Left lobe of liver (tissue), 2 donors: Measurements from ENCODE around the gene PAK5. TPM values are rescaled to one million over a fixed set of nuclear protein-coding genes. Genes with fewer than 3 reads are reported as not detected.
A peak's percentile ranks its signal among the peaks of the same experiment; 100 is the strongest.

Source experiments
- ATAC-seq: fragments of 200-7000 bp; cut with Tn5 transposase; one replicate; pipeline ENCODE4 v1.9.1; 2020; ENCODE audit warnings: mild to moderate bottlenecking, moderate library complexity
- DNase-seq: peaks from one replicate; pipeline ENCODE4 v3.0.0-alpha.2; 2020; ENCODE audit warnings: low spot score
- total RNA-seq: library from RNA; stranded (reverse); gene quantifications from one replicate; pipeline ENCODE4 v1.2.1, GENCODE V29; 2021
- donor health status: DM: no; HTN: no; CAD: no; lungs with moderate emphysema.
- donor health status: DM: no; HTN: yes; CAD: no.

Gene PAK5
- 0.08 TPM for total RNA-seq

DNA sequence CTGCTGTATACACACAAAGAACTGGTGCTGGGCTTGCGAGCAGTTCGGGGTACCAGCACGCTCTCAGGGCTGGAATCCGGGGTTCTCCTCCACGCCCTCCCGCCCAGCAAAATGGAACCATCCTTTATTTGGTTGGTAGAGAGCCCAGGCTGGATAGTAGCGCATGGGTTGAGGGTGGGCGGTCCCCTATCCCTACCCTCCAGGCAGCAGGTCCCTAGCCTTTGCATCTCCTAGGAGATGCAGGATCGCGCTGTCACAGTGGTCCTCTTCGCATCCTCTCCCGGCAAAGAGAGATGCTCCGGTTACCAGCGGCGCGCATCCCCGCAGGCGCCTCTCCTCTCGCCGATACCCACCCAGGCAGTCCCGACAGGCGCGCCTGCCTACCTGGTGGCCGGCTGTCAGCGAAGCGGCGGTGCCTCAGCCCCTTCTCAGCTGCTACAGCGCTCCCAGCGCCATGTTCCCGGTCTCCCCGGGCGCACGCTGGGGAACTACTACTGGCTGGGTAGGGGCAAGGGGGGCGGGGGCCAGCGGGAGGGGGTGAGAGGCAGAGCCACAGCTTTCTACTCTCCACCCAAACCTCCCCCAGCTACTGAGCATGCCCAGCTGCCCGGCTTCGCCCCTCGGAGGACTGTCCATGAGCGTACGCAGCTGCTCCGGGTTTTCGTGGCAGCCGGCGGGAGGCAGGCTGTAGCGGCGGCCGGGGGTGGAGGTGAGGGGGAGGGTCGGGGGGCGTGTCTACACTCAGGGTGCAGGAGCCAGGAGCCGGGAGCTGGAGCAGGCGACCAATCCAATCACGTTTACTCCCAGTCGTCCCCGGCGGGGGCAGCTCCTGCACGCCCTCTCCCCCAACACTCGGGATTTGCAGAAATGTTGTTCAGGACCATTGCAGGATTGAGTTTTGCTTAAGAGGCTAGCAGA is at the start of gene PAK5:
Gene PAK5 (minus strand): TSS at position 699 of the 918 bp plus-strand sequence. CDS start 194,748 bp downstream, outside the sequence.
- DNase-seq (no peak), ATAC-seq (peak; percentile 39)

- no peak for ATAC-seq
- no peak for DNase-seq
Measured at GRCh38 chr20:9887706-9888105, 48.8 kb upstream of the PAK5 start.

DNA sequence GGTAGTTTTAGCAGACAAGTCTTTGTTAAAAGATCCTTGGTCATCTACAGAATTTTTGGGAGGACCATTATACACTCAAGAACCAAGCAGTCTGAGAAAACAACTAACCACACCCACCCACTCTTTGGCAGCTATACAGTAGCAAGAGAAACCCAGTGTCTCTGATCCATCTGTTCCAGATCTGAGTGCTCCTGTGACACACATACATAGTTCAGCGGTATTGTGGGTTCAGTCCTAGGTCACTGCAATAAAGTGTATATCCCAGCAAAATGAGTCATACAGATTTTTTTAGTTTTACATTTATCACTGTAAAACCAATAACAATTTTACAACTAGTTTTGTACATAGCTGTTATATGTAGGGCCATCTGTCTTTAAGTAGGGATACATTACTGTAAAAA is 47.4 kb upstream of the PAK5 start:
- ATAC-seq (no peak), DNase-seq (no peak)

GRCh38 chr20:9884666-9885065 is 45.8 kb upstream of the PAK5 start:
- DNase-seq, result no peak
- no peak for ATAC-seq

- DNase-seq (no peak), ATAC-seq (no peak)
Measured at GRCh38 chr20:9884061-9884460, 45.2 kb upstream of the PAK5 start.

- no peak for DNase-seq
- no peak for ATAC-seq
Measured at GRCh38 chr20:9877932-9878495, 39.1 kb upstream of the PAK5 start.

- no peak for DNase-seq
- no peak for ATAC-seq
Measured at GRCh38 chr20:9867196-9867980, 28.5 kb upstream of the PAK5 start.

GRCh38 chr20:9852566-9852965 is 13.7 kb upstream of the PAK5 start:
- DNase-seq (no peak), ATAC-seq (no peak)

DNA sequence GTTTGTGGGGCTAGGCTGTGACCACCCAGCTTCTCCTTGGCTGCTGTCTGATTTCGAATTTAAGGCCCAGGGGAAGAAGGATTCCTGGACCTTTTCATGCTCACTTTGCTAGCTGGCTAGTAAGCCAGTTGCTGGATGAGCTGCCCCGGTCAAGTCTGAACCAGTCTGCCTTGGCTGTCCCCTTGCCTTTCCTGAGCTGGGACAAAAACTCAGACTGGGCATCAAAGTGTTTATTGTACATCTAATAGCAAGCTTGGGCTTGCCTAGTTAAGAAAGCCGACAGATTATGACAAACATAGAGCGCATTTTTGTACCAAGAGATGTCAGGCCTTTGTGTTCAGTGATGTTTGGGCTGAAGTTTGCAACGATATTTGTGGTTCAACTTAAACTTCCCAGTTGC is 750 bp upstream of the PAK5 start:
- DNase-seq, result no peak
- ATAC-seq, result no peak

GRCh38 chr20:9838035-9838377 is 870 bp downstream of the PAK5 start:
- no peak for DNase-seq
- ATAC-seq, result no peak

- ATAC-seq (no peak), DNase-seq (no peak)
Measured at GRCh38 chr20:9837634-9838033, 1.2 kb downstream of the PAK5 start.

- DNase-seq, result no peak
- ATAC-seq, result no peak
Measured at GRCh38 chr20:9835302-9835701, 3.6 kb downstream of the PAK5 start.

DNA sequence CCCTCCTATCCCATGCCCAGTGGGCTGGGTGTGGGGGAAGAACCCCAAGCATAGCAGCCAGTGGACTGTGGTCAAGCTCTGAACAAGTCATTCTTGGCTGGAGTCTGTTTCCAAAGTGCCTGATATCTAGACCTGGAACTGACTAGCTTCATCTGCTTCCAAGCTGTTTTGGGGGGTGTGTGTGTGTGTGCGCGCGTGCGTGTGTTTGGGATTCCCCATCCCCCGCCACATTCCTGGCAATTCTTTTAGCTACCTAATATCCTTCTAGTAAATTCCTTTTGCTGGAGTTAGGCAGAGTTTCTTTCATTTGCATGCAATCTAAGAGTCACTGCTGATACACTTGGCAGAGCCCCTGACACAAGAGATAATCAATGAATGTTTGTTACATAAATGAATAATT is 7.8 kb downstream of the PAK5 start:
- DNase-seq (no peak), ATAC-seq (no peak)

- no peak for DNase-seq
Measured at GRCh38 chr20:9829835-9830234, 9.0 kb downstream of the PAK5 start.

GRCh38 chr20:9817654-9818053 is 21.2 kb downstream of the PAK5 start:
- no peak for DNase-seq
- ATAC-seq, result no peak

More at GRCh38 chr20:9829835-9830234, 9.0 kb downstream of the PAK5 start:
- no peak for ATAC-seq

GRCh38 chr20:9815632-9816031 is 23.2 kb downstream of the PAK5 start:
- DNase-seq, result no peak
- no peak for ATAC-seq

DNA sequence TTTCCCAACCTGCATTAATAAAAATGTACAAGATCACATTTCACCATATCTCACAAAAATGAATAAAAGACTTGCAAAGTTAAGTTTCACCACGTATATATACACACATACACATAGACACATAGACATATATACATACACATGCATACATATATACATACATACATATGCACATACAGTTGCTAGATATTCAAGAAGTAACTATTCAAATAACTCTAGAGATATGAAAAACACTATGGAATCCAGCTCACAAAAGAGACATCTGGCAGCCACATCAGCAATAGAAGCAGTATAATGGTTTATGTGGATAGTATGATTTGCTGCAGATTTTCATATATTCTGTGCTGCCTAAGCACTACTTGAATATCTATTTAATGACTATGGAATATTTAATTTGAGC is 28.1 kb downstream of the PAK5 start:
- DNase-seq (no peak), ATAC-seq (no peak)

GRCh38 chr20:9809271-9809670 is 29.6 kb downstream of the PAK5 start:
- DNase-seq (no peak), ATAC-seq (no peak)

DNA sequence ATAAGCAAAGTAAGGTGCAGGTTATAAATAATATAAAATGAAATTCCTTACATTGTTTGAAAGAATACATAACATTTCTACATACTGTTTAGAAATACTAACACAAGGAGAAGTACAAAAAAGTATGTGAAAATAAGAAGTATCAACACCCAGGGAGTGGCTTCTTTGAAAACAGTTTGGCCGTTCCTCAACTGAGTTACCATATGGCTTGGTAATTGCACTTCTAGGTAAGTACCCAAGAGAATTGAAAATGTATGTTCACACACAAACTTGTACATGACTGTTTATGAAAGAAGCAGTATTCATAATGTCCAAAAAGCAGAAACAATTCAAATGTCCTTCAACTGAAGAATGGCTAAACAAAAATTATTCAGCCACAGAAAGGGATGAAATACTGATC is 30.7 kb downstream of the PAK5 start:
- ATAC-seq, result no peak
- DNase-seq, result no peak

DNA sequence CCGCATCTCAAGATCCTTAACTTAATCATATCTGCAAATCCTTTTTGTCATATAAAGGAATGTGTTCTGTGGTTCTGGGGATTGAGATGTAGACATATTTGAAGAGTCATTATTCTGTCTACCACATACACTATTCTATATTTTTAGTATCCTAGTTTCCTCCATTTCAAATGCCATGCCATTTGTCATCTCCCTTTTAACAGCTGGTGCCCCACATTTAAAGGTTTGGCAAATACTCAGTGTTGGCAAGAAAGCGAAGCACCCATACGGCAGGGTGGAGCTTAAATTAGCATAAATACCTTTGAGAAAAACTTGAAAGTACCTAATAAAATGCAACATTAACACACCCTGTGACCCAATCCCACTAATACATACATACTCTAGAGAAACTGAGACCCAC is 31.7 kb downstream of the PAK5 start:
- ATAC-seq (no peak), DNase-seq (no peak)

GRCh38 chr20:9800421-9800820 is 38.5 kb downstream of the PAK5 start:
- no peak for DNase-seq
- ATAC-seq, result no peak

- DNase-seq (no peak), ATAC-seq (no peak)
Measured at GRCh38 chr20:9794831-9795230, 44.0 kb downstream of the PAK5 start.
